ENCODE results near the gene RAPGEF5.

The RAPGEF5 gene

DNA sequence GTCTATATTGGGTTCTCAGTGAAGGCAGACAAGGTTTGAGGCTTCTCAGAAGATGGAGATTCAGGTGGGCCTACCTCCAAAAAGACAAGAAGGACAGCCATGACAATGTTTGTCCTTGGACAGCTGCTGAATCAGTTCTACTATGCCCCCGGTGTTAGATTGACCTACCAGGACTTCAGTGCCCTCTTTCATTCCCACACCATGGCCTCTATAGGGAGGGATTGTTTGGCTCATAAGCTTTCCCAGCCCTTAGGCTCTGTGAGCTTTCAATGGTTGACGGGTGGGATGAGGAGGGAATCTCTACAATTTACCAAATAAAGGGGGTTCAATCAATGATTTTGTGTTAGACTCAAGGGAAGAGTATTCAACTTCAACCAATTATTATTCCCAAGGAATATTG is 23.4 kb upstream of the RAPGEF5 start:
- in situ Hi-C loops (cut with MboI; ENCODE audit: low sequenced_read_pairs), result no loop called here

DNA sequence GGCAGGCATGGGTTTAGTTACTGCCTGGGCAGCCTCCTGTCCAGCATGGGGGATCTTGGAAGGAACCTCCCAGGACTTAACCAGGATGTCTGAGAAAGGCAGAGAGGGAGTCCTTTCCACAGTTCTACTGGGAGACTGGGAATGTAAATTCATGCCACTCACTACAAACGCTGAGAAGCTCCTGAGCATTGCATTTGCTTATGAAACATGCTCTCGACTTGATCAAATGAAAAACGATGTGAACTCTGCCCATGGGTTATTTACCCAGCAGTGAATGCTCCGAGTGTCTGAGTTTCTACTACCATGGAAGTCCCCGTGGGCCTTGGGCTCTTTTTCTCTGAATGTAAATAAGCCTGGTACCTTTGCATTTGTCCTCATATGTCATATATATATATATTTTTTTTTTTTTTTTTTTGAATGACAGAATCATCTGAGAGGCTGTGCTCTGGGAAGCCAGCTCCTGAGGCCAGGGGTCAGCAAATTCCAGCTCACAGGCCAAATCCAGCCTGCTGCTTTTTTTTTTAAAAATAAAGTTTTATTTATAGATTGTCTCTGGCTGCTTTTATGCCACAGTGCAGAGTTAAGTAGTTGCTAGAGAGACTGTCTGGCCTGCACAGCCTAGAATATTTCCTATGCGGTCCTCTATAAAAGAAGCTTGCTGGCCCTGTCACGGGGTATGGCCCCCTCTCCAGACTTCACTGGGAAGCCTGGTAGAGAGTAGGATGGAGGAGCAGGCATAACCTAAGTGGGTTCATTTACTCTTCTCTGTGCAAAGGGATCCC is 21.4 kb upstream of the RAPGEF5 start:
- in situ Hi-C loops (cut with MboI; ENCODE audit: low sequenced_read_pairs), result no loop called here

DNA sequence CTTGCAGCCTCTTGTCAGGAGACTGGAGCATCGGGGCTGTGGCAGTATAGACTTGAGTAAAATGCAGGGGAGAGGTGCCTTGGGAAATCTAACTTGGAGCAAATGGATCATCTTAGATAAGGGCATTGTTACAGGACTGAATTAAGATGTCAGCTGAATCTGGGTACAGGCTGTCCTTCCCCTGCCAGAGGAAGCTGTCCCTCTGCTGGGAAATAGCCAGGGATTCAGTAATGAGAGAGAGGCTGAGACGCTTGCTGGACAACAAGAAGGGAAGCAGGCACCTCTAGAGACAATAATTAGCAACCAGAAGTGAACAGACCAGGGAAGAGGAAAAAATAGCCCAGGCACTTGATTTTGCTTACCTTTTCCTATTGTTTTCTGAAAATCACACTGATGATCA is 20.7 kb upstream of the RAPGEF5 start:
- in situ Hi-C loops (cut with MboI; ENCODE audit: low sequenced_read_pairs), result no loop called here

DNA sequence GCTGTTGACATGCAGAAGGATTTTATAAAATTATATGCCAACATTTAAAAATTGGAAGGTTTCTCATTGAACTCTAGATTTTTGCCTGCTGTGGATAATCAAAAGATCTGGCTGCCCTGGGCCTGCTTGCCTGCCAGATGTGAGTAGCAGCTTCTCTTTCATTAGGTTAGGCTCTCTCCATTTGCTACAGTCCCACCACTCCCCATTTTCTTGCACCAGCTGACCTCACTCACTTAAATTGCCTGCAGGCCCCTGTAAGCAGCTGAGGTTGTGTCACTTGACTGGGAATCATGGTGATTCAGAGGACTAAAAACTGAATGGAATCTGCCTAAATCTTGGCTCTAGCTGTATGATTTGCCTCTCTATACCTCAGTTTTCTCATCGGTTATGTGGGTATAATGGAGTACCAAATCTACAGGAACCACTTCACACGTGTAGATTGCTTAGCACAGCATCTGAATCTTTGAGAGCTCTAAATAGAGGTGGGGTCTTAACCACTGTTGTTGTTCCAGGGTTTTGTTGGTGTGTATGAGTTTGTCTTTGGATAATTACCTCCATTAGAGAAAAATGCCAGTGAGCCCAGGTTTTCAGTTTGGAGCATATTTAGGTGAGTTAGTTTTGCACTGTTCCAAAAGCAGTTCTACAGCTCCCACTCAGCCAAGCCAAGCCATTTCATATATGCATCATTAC is 18.6 kb upstream of the RAPGEF5 start:
- in situ Hi-C loops (cut with MboI; ENCODE audit: low sequenced_read_pairs), result no loop called here

DNA sequence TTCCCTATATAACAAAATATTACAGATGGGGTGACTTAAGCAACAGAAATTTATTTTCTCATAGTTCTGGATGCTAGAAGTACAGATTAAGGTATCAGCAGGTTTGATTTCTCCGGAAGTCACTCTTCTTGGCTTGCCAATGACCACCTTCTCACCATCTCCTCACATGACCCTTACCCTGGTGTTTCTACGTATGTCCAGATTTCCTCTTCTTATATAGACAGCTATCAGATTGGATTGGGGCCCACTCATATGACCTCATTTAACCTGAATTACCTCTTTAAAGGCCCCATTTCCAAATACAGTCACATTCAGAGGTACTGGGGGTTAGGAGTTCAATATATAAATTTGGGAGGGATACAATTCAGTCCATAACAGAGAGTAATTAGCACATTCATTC is 17.0 kb upstream of the RAPGEF5 start:
- in situ Hi-C loops (cut with MboI; ENCODE audit: low sequenced_read_pairs), result no loop called here

DNA sequence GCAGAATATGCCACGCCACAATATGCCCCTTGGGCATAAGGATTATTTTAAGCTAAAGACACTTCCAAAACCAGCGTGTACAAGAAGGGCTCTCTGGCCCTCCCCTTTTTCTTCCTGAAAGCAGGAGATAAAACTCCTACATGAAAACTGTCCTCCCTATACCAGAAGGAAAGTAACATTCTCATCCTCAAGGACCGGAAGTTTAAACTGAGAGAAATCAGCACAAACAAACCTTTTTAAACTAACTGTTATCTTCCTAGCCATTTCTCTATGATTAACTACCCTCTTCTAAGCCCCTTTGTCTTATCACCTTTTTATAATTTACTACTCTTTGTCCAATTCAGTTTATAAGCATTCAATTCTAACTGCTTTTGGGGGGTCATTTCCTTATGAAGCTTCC is 16.4 kb upstream of the RAPGEF5 start:
- in situ Hi-C loops (cut with MboI; ENCODE audit: low sequenced_read_pairs), result no loop called here

DNA sequence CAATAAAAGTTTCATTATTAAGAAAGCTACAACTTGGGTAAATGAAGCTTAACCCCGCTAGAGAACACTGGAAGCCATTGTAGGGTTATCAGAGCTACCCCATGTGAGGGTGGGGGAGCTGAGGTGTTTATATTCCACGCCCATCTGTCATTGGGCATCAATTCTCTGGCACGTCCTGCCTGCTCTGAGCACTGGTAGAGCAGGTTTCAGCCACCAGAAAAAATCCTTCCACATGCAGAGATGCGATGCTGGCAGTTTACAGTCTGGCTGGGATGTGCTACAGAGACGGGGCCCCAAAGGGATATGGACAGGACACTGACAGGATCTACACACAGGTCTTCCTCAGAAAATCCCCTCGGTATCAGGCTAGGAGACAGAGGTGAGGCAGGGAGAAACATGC is 15.9 kb upstream of the RAPGEF5 start:
- in situ Hi-C loops (cut with MboI; ENCODE audit: low sequenced_read_pairs), result no loop called here

DNA sequence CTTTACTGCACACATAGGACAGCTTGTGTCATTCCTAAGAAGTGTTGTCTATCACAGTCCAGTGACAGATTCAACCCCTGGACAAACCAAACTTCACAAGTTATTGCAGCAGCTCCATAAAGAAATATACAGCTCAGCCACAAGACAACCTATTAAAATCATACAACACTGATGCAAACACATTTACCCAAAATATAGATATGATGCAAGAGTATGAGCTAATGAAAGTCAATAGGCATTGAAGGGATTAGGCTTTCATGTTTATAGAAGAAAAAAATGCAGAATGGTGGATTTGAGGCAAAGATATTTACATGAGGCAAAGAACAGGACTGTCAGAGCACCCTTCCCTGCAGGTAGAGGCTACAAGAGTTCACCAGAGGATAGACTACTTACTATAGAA is 14.9 kb upstream of the RAPGEF5 start:
- in situ Hi-C loops (cut with MboI; ENCODE audit: low sequenced_read_pairs), result no loop called here

DNA sequence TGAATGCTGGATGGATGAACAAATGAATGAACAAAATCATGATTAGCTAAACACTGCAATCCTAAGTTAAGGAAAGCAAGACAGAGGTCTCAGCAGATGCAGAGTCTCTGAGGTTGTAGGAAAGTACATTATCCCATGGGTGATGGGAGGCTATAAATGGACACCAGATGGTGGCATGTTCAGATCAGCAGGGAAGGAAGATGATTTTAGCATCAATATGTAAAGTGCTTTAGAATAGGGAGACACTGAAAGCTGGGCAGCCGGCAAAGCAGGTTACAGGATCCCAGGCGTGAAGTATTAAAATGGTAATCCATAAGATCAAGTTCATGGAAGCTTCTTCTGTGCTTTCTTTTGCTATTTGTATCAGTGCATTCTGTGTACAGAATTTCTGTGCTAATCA is 7.9 kb upstream of the RAPGEF5 start:
- in situ Hi-C loops (cut with MboI; ENCODE audit: low sequenced_read_pairs), result no loop called here

DNA sequence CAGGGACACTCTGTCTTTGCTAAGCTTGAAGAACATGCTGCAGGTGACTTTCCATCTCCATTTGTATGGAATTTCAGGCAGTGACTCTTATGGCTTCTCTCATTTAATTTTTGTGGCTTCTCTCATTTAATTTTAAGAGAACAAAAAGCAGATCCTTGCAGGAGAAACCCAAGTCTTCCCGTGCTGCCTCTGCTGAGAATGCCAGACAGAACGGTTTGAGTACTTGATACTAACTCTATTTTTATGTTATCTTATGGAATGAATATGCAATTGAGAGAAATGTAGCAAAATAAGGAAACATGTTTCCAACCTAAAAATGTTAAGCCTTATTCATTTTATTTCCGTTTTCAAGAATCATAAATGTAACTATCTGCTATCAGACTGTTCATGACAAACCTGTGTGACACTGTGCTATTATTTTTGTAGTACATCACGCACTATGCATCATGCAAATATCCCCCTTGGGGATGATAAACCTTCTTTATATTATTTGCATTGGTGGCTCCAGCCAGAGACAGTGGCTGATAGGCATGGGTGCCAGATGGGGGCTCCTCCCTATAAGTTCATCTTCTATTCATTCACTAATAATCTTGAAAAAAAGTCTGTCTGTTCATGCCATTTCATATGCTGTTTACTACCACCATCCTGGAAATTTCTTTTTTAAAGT is 6.9 kb upstream of the RAPGEF5 start:
- in situ Hi-C loops (cut with MboI; ENCODE audit: low sequenced_read_pairs), result no loop called here

DNA sequence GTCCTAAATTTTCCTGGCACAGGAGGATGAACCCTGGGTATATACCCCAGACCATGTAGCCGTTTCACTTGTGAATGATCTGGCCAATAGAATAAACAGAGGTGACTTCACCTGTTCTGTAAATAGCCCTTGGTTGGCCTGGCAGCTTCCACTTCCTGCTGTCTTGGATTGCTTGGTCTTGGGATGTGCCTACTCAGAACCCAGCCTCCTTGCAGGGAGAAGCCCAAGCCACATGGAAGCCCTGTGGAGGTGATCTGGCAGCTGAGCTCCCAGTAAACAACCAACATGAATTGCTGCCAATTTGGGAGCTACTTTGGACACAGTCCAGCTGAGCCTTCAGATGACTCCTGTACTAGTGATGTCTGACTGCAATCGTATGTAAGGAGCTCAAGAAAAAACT is 4.8 kb upstream of the RAPGEF5 start:
- in situ Hi-C loops (cut with MboI; ENCODE audit: low sequenced_read_pairs), result no loop called here

DNA sequence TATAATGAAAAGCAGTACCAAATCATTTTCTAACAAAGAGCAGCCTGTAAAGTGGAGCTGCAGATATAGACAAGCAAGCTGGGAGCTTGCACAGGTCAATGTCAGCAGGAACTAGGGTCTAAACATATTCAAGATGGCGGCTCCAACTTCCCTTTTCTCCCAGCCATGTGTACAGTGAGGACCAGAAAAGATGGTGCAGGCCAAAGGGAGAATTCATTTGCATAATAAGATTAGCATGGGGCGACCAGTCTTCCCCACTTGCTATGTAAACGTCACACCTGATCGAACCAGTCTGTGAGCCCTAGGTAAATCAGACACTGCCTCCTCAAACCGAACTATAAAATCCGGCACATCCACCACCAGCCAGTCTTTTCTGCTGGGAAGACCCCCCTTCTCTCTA is 4.4 kb upstream of the RAPGEF5 start:
- in situ Hi-C loops (cut with MboI; ENCODE audit: low sequenced_read_pairs), result no loop called here

DNA sequence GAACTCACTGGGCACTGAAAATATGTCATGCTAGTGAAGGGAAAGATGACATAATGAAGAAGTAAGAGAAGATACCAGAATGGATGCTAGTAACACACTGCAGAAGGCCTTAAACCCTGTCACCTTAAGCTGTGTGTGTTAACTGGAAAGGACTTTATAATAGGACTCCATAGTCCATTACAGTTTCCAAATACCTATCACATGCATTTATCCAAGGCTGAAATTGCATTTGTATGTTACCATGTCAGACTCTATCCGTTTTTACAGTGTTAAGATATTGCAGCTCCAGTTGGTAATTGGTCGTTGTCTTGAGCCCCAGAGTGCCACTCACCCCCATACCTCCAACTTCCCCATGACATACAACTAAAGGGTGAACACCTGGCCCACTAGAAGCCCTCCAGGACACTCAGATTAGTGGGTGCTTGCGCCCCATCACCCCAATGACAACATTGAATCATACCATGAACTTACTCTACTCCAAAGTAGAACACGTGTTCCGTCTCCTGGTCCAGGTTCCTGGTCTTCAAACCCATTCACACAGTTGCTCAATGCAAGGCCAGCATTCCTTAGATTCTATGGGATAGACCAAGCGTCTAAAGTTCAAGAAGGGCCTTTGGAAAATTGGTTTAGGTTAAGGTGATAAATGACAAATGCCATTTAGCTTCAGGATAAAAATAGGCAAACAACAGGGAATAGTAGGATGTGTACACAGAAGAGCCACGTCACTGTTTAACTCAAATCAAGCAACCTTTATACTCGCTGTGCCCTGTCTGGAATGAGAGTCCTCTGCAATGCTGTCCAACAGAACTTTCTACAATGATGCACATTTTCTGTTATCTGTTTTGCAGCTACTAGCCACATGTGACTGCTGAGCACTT is 2.1 kb upstream of the RAPGEF5 start:
- in situ Hi-C loops (cut with MboI; ENCODE audit: low sequenced_read_pairs), result no loop called here

DNA sequence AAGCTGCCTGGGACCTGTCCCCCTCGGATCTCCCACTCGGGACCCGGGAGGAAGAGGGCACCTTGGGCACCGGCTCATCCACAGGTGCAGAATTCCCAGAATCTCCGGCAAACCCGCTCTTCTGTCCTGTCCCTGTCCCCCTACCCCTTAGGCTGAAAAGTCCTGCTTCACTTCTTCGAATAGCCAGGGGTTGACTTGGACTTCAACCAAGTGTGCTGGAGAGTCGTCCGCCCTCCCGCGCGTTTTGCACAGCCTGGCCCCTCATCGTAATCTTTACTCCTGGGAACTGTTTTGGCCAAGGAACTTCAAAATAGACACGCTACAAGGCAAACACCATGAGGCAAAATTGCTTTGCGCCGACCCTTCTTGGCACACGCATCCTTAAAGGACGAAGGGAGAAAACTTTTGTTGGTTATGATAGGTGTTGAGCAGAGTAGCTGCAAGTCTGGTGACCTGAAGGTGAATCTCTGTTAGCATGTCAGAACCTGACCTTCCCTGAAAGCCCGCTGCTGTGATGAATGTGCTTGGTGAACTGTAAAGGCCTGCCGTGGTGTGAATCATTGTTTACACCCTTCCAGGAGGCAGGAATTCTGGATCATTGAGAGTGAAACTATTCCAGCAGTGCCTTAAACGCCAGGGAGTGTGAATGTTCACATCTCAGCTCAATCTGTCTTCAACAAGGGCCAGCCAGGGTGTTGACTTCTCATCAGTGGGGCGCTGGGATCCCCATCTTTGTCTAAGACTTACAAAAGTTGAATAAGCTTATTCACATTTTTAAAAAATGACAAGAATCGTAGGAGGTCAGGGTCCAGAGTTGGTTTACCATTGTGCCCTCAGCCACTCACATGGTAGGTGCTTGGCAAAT is 589 bp upstream of the RAPGEF5 start:
- in situ Hi-C loops (cut with MboI; ENCODE audit: low sequenced_read_pairs), result no loop called here

DNA sequence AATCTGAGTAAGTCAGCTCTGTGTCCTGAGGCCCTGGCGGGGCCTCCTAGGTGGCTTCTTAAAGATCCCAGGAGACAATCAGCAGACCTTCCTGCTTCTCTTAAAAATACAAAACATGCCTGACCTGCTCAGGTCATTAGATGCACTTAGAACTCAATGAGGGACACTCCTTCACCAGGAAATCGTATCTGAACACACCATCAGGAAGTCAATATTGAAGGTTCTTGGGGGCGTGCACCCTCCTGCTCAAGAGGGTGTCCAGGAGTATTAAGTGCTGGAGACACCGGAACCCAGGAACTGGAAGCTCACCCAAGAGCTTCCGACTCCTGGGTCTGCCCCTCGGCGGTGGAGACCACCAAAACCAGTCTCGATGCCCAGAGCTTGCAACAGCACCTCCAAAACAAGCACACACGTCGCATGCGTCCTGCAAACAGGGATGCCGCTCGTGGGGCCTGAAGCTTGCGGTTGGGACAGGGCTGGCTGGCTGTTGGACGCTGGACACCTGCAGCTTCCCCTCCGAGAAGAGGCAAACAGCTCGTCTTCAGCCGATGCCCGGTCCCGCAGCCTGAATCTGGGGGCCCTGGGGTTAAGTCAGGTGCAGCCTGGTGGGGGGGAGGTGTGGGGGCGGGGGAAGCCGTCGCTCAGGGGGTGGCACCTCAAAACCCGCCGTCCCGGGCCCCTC is 803 bp downstream of the RAPGEF5 start:
- in situ Hi-C loops (cut with MboI; ENCODE audit: low sequenced_read_pairs), result no loop called here

DNA sequence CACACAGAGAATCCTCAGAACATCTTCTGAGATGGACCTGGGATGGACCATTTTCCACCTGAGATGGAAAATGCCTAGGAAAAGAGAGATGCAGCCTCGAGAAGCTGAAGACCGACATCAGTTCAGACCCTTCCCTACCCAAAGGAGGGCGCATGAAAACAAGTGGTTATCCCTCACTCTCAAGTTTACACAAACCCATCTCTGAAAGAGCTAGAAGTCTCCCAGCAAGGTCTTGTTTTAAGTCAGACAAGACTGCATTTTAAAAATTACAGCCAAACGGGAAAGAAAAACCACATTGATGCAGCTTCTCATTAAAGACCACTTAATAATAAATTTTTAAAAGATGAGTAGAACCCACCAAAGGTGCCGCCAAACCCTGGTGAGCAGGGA is 1.3 kb downstream of the RAPGEF5 start:
- in situ Hi-C loops (cut with MboI; ENCODE audit: low sequenced_read_pairs), result no loop called here

DNA sequence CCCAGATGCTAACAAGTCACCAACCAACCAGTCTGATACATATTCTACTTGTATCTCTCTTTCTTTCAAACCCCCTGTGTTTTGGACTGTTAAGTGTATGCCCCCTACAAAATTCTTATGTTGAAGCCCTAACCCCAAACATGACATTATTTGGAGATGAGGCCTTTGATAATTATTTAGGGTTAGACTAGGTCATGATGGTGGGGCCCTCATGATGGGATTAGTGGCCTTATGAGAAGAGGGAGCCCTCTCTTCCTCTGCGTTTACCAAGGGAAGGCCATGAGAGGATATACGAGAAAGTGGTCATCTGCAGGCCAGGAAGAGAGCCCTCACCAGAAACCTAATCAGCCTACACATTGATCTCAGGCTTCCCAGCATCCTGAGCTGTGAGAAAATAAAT is 2.5 kb downstream of the RAPGEF5 start:
- in situ Hi-C loops (cut with MboI; ENCODE audit: low sequenced_read_pairs), result no loop called here

DNA sequence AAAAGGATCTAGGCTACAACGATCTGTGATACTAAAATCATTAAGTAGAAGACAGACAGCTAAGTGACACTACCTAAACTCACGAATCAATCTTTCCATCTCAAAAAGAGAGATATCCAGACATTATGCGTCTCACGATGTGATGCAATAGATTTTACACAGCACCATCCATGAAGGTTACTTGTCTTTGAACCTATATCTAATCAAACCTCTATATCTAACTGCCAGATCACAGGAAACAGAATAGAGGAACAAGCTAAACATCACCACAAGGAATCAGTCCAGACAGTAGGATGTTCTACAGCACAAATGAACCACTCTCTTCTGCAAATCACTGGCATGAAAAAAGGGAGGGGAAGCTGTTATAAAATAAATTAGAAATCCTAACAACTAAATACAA is 4.1 kb downstream of the RAPGEF5 start:
- in situ Hi-C loops (cut with MboI; ENCODE audit: low sequenced_read_pairs), result no loop called here

DNA sequence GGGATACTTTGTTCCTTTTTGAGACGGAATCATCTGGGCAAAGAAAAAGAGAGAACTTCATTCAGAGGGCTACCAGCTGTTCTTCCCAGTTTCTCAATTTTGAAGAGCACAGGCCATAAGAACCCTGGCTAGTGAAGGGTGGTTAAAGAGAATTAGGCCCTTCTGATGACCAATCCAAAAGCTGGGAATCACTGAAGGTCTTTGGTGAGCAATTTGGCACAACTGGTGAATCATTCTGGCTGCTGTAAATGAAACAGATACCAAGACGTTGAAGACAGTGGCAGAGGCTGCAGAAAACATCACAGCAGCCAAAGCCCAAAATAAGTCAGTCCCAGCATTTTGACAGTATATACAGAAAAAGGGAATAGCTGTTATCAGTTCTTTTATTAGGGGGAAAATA is 5.1 kb downstream of the RAPGEF5 start:
- in situ Hi-C loops (cut with MboI; ENCODE audit: low sequenced_read_pairs), result no loop called here

DNA sequence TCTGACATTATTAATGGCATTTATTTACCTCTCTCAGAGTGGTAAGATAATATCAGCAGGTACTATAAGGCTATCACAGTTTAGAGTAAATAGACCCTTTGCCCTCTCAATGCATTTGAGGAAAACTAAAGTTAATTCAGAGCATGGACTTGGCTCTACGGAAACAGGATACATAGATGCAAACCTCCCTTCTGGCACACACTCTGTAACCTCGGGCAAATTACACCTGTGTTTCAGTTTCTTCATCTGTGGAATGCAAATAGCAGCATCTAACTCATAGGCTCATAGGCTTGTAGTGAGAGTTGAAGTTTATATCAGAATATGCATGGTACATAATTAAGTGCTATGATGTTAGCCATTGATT is 5.6 kb downstream of the RAPGEF5 start:
- in situ Hi-C loops (cut with MboI; ENCODE audit: low sequenced_read_pairs), result no loop called here
